B cell (primary cell): ENCODE measurements around the gene TRUB1. TPM values are rescaled to one million over a fixed set of nuclear protein-coding genes. Genes with fewer than 3 reads are reported as not detected.

ENCODE experiments used
- ATAC-seq: fragments of 200-7000 bp; cut with Tn5 transposase; one replicate; pipeline ENCODE4 v1.10.0; 2021; ENCODE audit warnings: low read depth, mild to moderate bottlenecking, moderate number of reproducible peaks, moderate library complexity
- CTCF ChIA-PET: fragments of 350-600 bp; sonication (Branson Sonifier 250); formaldehyde crosslinking; loops from one replicate; lab custom pipeline; 2021; ENCODE audit warnings: antibody characterized with exemption, inconsistent platforms; lab: Charles Lee
- POLR2A ChIA-PET: fragments of 350-600 bp; sonication (Branson Sonifier 250); formaldehyde crosslinking; loops from one replicate; lab custom pipeline; 2021; ENCODE audit warnings: antibody characterized with exemption; lab: Charles Lee
- DNase-seq: peaks from one replicate; pipeline ENCODE4 v3.0.0; 2013
- H2AFZ ChIP-seq: 2 replicates; pipeline ENCODE4 v1.6.1; 2012; ENCODE audit warnings: mild to moderate bottlenecking, low read depth, low read length; ENCODE audit not compliant: insufficient read depth, poor library complexity, severe bottlenecking
- H3K27ac ChIP-seq, 2 donors: 1 replicate in 1 of 2; 2 replicates in 1 of 2; pipeline ENCODE4 v1.5.1; 2012 to 2013; ENCODE audit warnings: low read length in 2 of 2, mild to moderate bottlenecking in 2 of 2, moderate library complexity in 1 of 2
- H3K27me3 ChIP-seq, 4 experiments: fragments of 200-600 bp in 1 of 4; sonication (generic) in 1 of 4; replicated peaks in 1 of 4; 1 replicate in 2 of 4; 2 replicates in 2 of 4; pipeline versions ENCODE4 v1.6.1 to v1.7.0; 2013 to 2016; ENCODE audit warnings: low read length in 3 of 4, mild to moderate bottlenecking in 2 of 4, mixed read lengths in 1 of 4, moderate library complexity in 1 of 4; ENCODE audit not compliant: insufficient read depth in 4 of 4, control insufficient read depth in 3 of 4; ENCODE audit errors: control extremely low read depth in 1 of 4
- H3K36me3 ChIP-seq, 2 experiments: replicated peaks in 1 of 2; 1 replicate in 1 of 2; 2 replicates in 1 of 2; pipeline versions ENCODE4 v1.6.1 to v1.7.1; 2013; ENCODE audit warnings: low read length in 1 of 2; ENCODE audit not compliant: insufficient read depth in 2 of 2, control insufficient read depth in 1 of 2; ENCODE audit errors: control extremely low read depth in 1 of 2, extremely low read depth in 1 of 2
- H3K4me1 ChIP-seq, 2 donors: fragments of 200-600 bp in 1 of 2; sonication (generic) in 1 of 2; 1 replicate in 1 of 2; 2 replicates in 1 of 2; pipeline versions ENCODE4 v1.5.1 to v1.6.1; 2013 to 2017; ENCODE audit warnings: low read length in 2 of 2; ENCODE audit not compliant: control insufficient read depth in 2 of 2, insufficient read depth in 2 of 2
- H3K4me2 ChIP-seq: replicated peaks from 2 replicates; pipeline ENCODE3; 2012; ENCODE audit warnings: mild to moderate bottlenecking, low read depth, low read length; ENCODE audit not compliant: poor library complexity, severe bottlenecking
- H3K4me3 ChIP-seq, 5 experiments: fragments of 200-600 bp in 1 of 5; sonication (generic) in 1 of 5; 1 replicate in 3 of 5; 2 replicates in 2 of 5; pipeline versions ENCODE4 v1.5.1 to v1.7.0; 2011 to 2016; ENCODE audit warnings: low read length in 4 of 5, mild to moderate bottlenecking in 4 of 5, low read depth in 2 of 5, control low read depth in 1 of 5, moderate library complexity in 1 of 5; ENCODE audit not compliant: insufficient read depth in 1 of 5; ENCODE audit errors: control extremely low read depth in 1 of 5, extremely low read depth in 1 of 5
- H3K79me2 ChIP-seq: fragments of 200-600 bp; sonication (generic); one replicate; pipeline ENCODE4 v1.6.0; 2016; ENCODE audit warnings: low read length; ENCODE audit not compliant: control insufficient read depth, insufficient read depth
- H3K9ac ChIP-seq: fragments of 200-600 bp; sonication (generic); 2 replicates; pipeline ENCODE4 v1.6.1; 2017; ENCODE audit warnings: mild to moderate bottlenecking, low read length, moderate library complexity
- H3K9me3 ChIP-seq, 3 donors: one replicate each; pipeline versions ENCODE4 v1.6.1 to v1.7.1; 2013; ENCODE audit warnings: low read length in 2 of 3; ENCODE audit not compliant: control insufficient read depth in 2 of 3, insufficient read depth in 1 of 3; ENCODE audit errors: control extremely low read depth in 1 of 3
- H4K20me1 ChIP-seq: 2 replicates; pipeline ENCODE4 v1.6.0; 2012; ENCODE audit warnings: mild to moderate bottlenecking, low read length; ENCODE audit not compliant: insufficient read depth, control insufficient read depth, poor library complexity, severe bottlenecking
- H3K27ac Mint-ChIP-seq: one replicate; pipeline ENCODE4 v1.8.0; 2021; ENCODE audit warnings: mixed read lengths
- H3K27me3 Mint-ChIP-seq: one replicate; pipeline ENCODE4 v1.8.0; 2021; ENCODE audit warnings: mixed read lengths
- H3K4me1 Mint-ChIP-seq: one replicate; pipeline ENCODE4 v1.8.0; 2021; ENCODE audit warnings: mixed read lengths
- H3K4me3 Mint-ChIP-seq: one replicate; pipeline ENCODE4 v1.8.0; 2021; ENCODE audit warnings: mixed read lengths
- H3K9me3 Mint-ChIP-seq: one replicate; pipeline ENCODE4 v1.8.0; 2022; ENCODE audit warnings: mixed read lengths; ENCODE audit not compliant: insufficient read depth
- CTCF ChIP-seq: fragments of 200-600 bp; IDR thresholded peaks from one replicate; pipeline ENCODE4 v1.8.0; 2022; ENCODE audit warnings: antibody characterized with exemption, mild to moderate bottlenecking
- EZH2 ChIP-seq: IDR thresholded peaks from 2 replicates; pipeline ENCODE4 v1.6.1; 2012; ENCODE audit warnings: borderline replicate concordance, low read depth, mild to moderate bottlenecking, moderate library complexity, low read length; ENCODE audit not compliant: insufficient read depth, poor library complexity, severe bottlenecking
- WGBS: methylation state at CpG from one replicate; pipeline ENCODE4 v1.1.5; 2013; ENCODE audit warnings: missing lambda C conversion rate; ENCODE audit not compliant: insufficient coverage; 5-methylcytosine and 5-hydroxymethylcytosine counted together
- intact Hi-C: fragments of 100-400 bp; cut with micrococcal nuclease; formaldehyde crosslinking; loops from one replicate; pipeline ENCODE4 v1.10.0; 2022
- polyA plus RNA-seq: library from polyadenylated mRNA; depleted of rRNA; stranded (reverse); fragments of >200 nt; gene quantifications from 2 replicates; pipeline ENCODE4 v1.2.3, GENCODE V29; 2012
- total RNA-seq, 2 donors: library from RNA; stranded (reverse); fragments of 120-200 nt in 1 of 2; gene quantifications; 1 replicate in 1 of 2; 2 replicates in 1 of 2; pipeline versions ENCODE4 v1.2.3 to v1.2.4, GENCODE V29; 2013 to 2022

TRUB1 gene
- total and polyA plus RNA-seq, 2 donors (not counting 1 experiment from before 2014, with no cell fraction given) = 6.5 to 15.7 TPM

DNA sequence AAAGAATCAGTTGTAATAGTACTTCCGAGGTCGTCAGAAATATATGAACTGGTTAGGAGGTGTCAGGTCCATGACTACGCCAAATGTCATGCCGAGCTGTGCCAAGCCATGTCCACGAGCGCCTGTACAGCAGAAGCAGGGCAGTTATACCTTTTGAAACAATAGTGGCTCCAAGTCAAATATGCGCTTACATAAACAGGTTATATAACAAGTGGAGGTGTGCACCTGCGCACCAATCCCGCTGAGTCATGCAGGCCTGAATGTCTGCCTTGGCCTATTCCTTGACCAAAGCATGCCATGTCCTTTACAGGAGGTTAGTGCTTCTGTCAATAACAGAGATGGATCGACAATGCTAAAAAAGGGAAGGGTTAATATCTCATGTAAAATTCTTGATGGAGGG, 21.3 kb upstream of the TRUB1 start:
- H3K9ac ChIP-seq = no peak overlapping the region
- CTCF ChIA-PET = no interaction called here

GRCh38 chr10:114917459-114917858, 20.5 kb upstream of the TRUB1 start:
- H2AFZ ChIP-seq = no peak overlapping the region
- H3K4me3 Mint-ChIP-seq = no peak overlapping the region
- DNase-seq = no peak
- ATAC-seq = no peak
- peaks cover 6% of the 10 kb centered on the region for H3K27me3 Mint-ChIP-seq
- intact Hi-C loops = no loop called here
- ChIA-PET CTCF (no interaction called here), POLR2A (no interaction called here)
- H3K27ac ChIP-seq = no peak overlapping the region
- no peak overlapping the region for H3K4me3 ChIP-seq
- no peak overlapping the region for H3K9ac ChIP-seq
- H3K9me3 Mint-ChIP-seq = no peaks in the 10 kb centered on the region
- no peaks in the 10 kb centered on the region for H3K4me1 Mint-ChIP-seq
- H3K36me3 ChIP-seq = no peaks in the 10 kb centered on the region
- no peaks in the 10 kb centered on the region for H3K79me2 ChIP-seq
- H3K27ac Mint-ChIP-seq = no peak overlapping the region
- H3K27me3 ChIP-seq = no peaks in the 10 kb centered on the region
- H3K4me2 ChIP-seq = no peak overlapping the region
- no peaks in the 10 kb centered on the region for H4K20me1 ChIP-seq
- H3K9me3 ChIP-seq = no peaks in the 10 kb centered on the region
- 91% methylated on average over 1 of the region's 1 CpG for WGBS
- no peak for TF ChIP-seq CTCF
- TF ChIP-seq EZH2 = no peak
- H3K4me1 ChIP-seq = no peaks in the 10 kb centered on the region

More for the DNA sequence above, 21.3 kb upstream of the TRUB1 start:
- no peak overlapping the region for H3K4me3 Mint-ChIP-seq
- H3K4me1 ChIP-seq = no peaks in the 10 kb centered on the region
- no peaks in the 10 kb centered on the region for H3K9me3 ChIP-seq
- no peaks in the 10 kb centered on the region for H3K4me1 Mint-ChIP-seq
- no peak overlapping the region for H3K4me3 ChIP-seq
- no peak for DNase-seq
- TF ChIP-seq EZH2 = no peak
- TF ChIP-seq CTCF = no peak
- no peaks in the 10 kb centered on the region for H3K9me3 Mint-ChIP-seq
- no peak overlapping the region for H3K27ac Mint-ChIP-seq
- no peak for ATAC-seq
- H3K27me3 ChIP-seq = no peaks in the 10 kb centered on the region
- H3K36me3 ChIP-seq = no peaks in the 10 kb centered on the region
- peaks cover 6% of the 10 kb centered on the region for H3K27me3 Mint-ChIP-seq
- H3K27ac ChIP-seq = no peak overlapping the region
- no peaks in the 10 kb centered on the region for H3K79me2 ChIP-seq
- H4K20me1 ChIP-seq = no peaks in the 10 kb centered on the region
- H2AFZ ChIP-seq = no peak overlapping the region
- H3K4me2 ChIP-seq = no peak overlapping the region
- intact Hi-C loops = no loop called here
- WGBS = 96% methylated on average over 7 of the region's 10 CpGs
- POLR2A ChIA-PET = no interaction called here
